ENCODE results near the gene PPP1R2.
A peak's percentile ranks its signal among the peaks of the same experiment; 100 is the strongest.
"Not testable (repeated sequence)": the region's sequence is repeated elsewhere in the genome, so short reads cannot be mapped to it uniquely, and the experiment has no call there.

The PPP1R2 gene

DNA sequence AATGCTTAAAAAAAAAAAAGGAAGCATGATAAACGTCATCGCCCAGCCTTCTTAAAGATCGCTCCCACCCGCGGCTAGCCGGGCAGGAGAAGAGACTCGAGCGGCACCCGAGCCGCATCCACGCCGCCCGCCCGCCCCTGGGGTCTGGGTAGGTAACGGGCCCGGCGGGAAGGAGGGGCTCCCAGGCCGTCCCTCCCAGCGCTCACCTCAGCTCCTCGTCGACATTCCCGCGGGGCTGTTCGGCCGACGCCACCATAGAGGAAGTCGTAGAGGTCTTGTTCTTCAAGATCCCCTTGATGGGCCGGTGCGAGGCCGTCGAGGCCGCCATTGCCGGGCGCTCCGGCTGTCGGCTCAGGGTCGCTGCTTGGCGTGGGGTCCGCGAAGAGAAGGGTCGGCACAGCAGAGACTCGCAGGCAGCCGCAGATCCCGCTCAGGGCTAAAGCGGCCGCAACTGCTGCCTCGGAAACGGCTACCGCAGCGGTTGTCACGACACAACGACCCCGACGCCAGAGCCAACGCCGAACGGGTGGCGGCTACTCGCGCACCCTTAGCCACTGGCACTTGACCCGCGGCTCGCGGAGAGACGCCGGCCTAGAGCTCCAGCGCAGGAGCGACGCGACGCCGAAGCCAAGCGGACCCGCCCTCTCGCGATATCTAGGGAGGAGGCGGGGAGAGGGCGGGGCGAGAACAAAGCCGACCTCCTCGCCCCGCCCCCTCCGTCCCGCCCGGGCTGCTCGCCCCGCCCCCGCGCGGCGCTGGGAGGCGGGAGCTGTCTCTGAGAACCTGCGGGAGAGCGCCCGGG lies at the start of gene PPP1R2:
PPP1R2 (minus strand) TSS at position 628 of the 802 bp plus-strand sequence; CDS start at position 328, 300 bp downstream.
- TF ChIP-seq, protein P1, sequence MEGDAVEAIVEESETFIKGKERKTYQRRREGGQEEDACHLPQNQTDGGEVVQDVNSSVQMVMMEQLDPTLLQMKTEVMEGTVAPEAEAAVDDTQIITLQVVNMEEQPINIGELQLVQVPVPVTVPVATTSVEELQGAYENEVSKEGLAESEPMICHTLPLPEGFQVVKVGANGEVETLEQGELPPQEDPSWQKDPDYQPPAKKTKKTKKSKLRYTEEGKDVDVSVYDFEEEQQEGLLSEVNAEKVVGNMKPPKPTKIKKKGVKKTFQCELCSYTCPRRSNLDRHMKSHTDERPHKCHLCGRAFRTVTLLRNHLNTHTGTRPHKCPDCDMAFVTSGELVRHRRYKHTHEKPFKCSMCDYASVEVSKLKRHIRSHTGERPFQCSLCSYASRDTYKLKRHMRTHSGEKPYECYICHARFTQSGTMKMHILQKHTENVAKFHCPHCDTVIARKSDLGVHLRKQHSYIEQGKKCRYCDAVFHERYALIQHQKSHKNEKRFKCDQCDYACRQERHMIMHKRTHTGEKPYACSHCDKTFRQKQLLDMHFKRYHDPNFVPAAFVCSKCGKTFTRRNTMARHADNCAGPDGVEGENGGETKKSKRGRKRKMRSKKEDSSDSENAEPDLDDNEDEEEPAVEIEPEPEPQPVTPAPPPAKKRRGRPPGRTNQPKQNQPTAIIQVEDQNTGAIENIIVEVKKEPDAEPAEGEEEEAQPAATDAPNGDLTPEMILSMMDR (conservative IDR thresholded peaks at IDR 0.05; ENCODE audit: low read length): no peak
- DNase-seq (ENCODE audit: low read depth): peak; percentile 87
- peak within 1 kb of the TSS; percentile 89 for H3K4me3 ChIP-seq (ENCODE audit: low read length)

DNA sequence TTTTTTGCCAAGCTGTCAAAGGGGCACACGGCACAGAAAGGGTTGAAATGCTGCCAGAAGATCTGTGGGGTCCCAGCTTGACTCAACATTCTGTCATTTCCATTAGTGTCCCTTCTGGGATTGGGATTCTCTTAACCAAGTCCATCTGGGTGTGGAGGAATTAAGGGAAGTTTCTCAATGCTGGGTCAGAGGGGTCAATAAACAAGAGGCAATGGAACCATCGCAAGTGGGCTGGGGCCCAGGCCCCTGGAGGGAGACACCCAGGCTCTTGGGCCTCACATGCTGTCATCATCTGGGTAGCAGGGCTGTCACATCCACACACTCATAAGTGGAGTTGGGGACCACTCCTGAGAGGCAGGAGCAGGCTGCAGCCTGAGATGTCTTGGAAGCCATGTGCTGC lies 48.7 kb upstream of the PPP1R2 start:
- DNase-seq (ENCODE audit: low read depth): peak; percentile 18
- H3K4me3 ChIP-seq (ENCODE audit: low read length): no peak overlapping the region
- TF ChIP-seq, protein P1 (conservative IDR thresholded peaks at IDR 0.05; ENCODE audit: low read length): no peak

DNA sequence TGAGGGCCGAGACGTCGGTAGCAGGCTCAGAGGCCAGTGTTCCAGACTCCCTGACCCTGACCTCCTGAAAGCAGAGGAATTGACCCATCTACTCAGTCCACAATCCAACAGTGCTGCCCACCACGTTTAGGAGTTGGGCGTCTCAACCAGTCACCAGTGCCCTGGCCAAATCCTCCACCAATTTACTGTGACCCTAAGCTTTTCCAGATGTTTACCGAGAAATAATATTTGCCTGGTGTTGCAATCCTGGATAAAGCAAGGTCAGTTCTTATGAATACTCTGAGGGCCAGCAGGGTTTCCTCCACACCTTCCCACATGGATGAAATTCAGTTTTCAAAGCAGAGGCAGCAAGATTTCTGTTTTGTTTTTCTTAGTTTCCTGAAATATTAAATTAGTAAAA lies 48.1 kb upstream of the PPP1R2 start:
- DNase-seq (ENCODE audit: low read depth): peak; percentile 40
- TF ChIP-seq, protein P1 (conservative IDR thresholded peaks at IDR 0.05; ENCODE audit: low read length): no peak

DNA sequence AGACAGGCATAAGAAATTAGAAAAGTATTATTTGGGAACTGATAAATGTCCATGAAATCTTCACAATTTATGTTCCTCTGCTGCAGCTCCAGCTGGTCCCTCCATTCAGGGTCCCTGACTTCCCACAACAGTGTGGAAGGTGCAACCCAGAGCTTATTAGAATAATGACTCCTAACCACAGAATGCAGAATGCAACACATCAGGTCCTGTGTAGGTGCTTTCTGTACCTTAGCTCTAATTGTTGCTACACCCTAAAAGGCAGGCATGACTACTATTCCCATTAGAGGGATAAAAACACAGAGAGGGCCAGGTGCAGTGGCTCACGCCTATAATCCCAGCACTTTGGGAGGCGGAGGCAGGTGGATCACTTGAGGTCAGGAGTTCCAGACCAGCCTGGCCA lies 47.3 kb upstream of the PPP1R2 start:
- H3K4me3 ChIP-seq (ENCODE audit: low read length); DNase-seq (ENCODE audit: low read depth): not testable (repeated sequence)

More for the DNA sequence above, 48.1 kb upstream of the PPP1R2 start:
- H3K4me3 ChIP-seq (ENCODE audit: low read length): no peak overlapping the region

DNA sequence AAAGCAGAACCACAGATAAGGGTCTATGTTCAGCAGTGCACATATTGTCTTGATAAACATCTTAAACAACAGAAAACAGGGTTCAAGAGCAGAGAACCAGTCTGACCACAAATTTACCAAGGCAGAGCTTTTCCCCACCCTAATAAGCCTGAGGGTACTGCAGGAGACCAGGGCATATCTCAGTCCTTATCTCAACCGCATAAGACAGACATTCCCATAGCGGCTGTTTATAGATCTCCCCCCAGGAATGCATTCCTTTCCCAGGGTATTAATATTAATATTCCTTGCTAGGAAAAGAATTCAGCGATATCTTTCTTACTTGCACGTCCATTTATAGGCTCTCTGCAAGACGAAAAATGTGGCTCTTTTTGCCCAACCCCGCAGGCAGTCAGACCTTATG lies 46.7 kb upstream of the PPP1R2 start:
- not testable (repeated sequence) for H3K4me3 ChIP-seq (ENCODE audit: low read length); DNase-seq (ENCODE audit: low read depth)

DNA sequence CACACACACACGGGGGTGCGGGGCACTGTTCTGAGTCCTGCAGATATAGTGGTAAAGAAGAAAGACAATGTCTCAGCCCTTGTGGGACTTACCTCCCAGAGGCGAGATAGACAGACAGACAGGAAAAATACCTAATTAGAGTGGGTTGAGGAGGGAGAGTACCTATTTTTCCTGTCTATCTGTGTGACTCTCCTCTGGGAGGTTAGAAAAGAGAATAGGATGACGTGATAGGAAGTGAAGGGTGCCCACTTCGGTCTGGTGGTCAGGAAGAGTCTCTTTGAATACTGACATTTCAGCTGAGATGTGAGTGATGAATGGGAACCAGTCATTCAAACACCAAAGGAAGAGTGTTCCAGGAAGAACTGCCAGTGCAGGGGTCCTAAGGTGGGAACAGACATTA lies 44.7 kb upstream of the PPP1R2 start:
- TF ChIP-seq, protein P1 (conservative IDR thresholded peaks at IDR 0.05; ENCODE audit: low read length): no peak
- no peak for DNase-seq (ENCODE audit: low read depth)
- no peak overlapping the region for H3K4me3 ChIP-seq (ENCODE audit: low read length)

DNA sequence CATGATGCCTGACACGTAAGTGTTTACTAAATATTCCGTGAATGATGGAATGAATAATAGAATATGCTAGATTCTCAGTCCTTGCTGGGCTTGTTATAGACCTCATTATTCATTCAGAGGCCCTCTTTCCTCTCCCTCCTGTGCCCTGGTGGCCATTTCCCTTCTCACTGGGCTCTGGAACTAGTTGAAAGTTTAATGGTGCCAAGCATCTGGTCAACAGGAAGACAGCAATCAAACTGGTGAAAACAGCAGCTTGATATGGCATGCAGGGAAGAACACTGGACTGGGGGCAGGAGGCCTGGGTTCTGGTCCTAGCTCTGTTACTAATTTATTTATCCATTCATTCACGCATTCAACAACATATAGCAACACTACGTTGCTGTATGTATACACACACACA lies 44.3 kb upstream of the PPP1R2 start:
- TF ChIP-seq, protein P1 (conservative IDR thresholded peaks at IDR 0.05; ENCODE audit: low read length): no peak
- DNase-seq (ENCODE audit: low read depth): no peak
- no peak overlapping the region for H3K4me3 ChIP-seq (ENCODE audit: low read length)

DNA sequence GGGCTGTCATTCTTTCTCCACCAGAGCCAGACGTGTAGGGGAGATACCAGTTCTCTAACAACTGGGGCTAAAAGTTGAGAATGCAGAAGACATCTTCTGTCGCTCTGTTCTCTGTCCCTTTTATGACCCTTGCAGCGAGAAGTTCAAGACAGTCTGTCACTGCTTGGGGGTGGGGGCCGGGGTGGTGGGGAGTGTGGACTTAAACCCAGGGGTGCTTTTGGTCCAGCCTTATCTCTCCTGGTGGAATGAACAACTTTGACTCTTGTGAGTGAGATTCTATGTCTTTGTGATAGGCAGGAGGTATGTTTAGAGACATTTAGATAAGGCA lies 41.4 kb upstream of the PPP1R2 start:
- H3K4me3 ChIP-seq (ENCODE audit: low read length): no peak overlapping the region
- TF ChIP-seq, protein P1 (conservative IDR thresholded peaks at IDR 0.05; ENCODE audit: low read length): no peak
- DNase-seq (ENCODE audit: low read depth): no peak

Measured in AG10803 (cell line).